ENCODE results near the gene TMED4. TPM values are rescaled to one million over a fixed set of nuclear protein-coding genes. Genes with fewer than 3 reads are reported as not detected.
A peak's percentile ranks its signal among the peaks of the same experiment; 100 is the strongest.

The TMED4 gene
- total and polyA plus RNA-seq, 2 of the 13 experiments (the other 11 are each of a cell fraction or from before 2014, with no cell fraction given) = 81.4 to 109 TPM

DNA sequence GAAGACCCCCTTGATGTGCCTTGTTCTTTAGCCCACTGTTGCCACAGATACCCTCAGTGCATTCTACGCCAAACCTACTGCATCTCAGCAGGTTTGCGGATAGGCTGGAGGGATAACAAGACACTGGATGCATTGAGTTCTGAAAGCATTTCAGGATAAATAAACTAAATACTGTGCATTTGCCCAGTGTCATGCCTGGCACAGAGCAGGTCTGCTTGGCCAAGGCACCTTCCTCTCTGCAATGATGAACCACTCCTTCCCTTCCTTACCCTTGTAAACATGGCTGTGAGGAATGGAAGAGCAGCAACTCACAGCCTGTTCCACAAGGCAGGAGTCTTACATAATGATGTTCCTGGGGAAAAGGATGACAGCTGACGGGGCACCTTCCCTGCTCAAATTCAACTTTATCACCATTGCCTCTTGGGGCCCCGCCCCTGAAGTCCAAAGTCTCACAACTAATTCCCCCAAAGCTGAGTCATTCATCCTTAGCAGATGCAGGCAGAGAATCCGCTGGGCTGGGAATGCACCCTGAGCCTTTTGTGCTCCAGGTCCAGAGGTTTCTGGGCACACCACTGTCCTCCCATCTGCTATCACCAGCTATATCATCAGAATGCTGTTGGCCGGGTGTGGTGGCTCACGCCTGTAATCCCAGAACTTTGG lies 19.9 kb downstream of the TMED4 start (continued):
- TF ChIP-seq FOXA1 (IDR thresholded peaks at IDR 0.05) = no peak
- 0 out of 2 replicates have a peak, but pooled peaks have one; percentile 39 for TF ChIP-seq FOXA1 (CRISPR knock-in tag; IDR thresholded peaks at IDR 0.05)
- no peak for TF ChIP-seq HOXD1 (CRISPR knock-in tag; IDR thresholded peaks at IDR 0.05)
- no peak for TF ChIP-seq FIP1L1 (IDR thresholded peaks at IDR 0.05; ENCODE audit: borderline replicate concordance, insufficient read depth, low read depth, low read length)
- no peak for TF ChIP-seq ZKSCAN1 (IDR thresholded peaks at IDR 0.05; ENCODE audit: low read length)
- no peak for TF ChIP-seq AGO2 (optimal IDR thresholded peaks at IDR 0.05; ENCODE audit: low read depth, low read length)
- TF ChIP-seq ZNF589 (CRISPR knock-in tag; conservative IDR thresholded peaks at IDR 0.05) = no peak
- no peak for TF ChIP-seq KLF13 (CRISPR knock-in tag; IDR thresholded peaks at IDR 0.05)
- TF ChIP-seq, protein P1, sequence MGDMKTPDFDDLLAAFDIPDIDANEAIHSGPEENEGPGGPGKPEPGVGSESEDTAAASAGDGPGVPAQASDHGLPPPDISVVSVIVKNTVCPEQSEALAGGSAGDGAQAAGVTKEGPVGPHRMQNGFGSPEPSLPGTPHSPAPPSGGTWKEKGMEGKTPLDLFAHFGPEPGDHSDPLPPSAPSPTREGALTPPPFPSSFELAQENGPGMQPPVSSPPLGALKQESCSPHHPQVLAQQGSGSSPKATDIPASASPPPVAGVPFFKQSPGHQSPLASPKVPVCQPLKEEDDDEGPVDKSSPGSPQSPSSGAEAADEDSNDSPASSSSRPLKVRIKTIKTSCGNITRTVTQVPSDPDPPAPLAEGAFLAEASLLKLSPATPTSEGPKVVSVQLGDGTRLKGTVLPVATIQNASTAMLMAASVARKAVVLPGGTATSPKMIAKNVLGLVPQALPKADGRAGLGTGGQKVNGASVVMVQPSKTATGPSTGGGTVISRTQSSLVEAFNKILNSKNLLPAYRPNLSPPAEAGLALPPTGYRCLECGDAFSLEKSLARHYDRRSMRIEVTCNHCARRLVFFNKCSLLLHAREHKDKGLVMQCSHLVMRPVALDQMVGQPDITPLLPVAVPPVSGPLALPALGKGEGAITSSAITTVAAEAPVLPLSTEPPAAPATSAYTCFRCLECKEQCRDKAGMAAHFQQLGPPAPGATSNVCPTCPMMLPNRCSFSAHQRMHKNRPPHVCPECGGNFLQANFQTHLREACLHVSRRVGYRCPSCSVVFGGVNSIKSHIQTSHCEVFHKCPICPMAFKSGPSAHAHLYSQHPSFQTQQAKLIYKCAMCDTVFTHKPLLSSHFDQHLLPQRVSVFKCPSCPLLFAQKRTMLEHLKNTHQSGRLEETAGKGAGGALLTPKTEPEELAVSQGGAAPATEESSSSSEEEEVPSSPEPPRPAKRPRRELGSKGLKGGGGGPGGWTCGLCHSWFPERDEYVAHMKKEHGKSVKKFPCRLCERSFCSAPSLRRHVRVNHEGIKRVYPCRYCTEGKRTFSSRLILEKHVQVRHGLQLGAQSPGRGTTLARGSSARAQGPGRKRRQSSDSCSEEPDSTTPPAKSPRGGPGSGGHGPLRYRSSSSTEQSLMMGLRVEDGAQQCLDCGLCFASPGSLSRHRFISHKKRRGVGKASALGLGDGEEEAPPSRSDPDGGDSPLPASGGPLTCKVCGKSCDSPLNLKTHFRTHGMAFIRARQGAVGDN (CRISPR knock-in tag; IDR thresholded peaks at IDR 0.05) = peak; percentile 37
- no peak for TF ChIP-seq ZNF766 (CRISPR knock-in tag; IDR thresholded peaks at IDR 0.05; ENCODE audit: borderline replicate concordance)
- no peak for TF ChIP-seq ZNF768 (CRISPR knock-in tag; IDR thresholded peaks at IDR 0.05)
- TF ChIP-seq SNRNP70 (IDR thresholded peaks at IDR 0.05; ENCODE audit: low read depth, low read length) = no peak
- TF ChIP-seq, protein P2, sequence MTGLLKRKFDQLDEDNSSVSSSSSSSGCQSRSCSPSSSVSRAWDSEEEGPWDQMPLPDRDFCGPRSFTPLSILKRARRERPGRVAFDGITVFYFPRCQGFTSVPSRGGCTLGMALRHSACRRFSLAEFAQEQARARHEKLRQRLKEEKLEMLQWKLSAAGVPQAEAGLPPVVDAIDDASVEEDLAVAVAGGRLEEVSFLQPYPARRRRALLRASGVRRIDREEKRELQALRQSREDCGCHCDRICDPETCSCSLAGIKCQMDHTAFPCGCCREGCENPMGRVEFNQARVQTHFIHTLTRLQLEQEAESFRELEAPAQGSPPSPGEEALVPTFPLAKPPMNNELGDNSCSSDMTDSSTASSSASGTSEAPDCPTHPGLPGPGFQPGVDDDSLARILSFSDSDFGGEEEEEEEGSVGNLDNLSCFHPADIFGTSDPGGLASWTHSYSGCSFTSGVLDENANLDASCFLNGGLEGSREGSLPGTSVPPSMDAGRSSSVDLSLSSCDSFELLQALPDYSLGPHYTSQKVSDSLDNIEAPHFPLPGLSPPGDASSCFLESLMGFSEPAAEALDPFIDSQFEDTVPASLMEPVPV (CRISPR knock-in tag; IDR thresholded peaks at IDR 0.05) = 0 out of 2 replicates have a peak, but pooled peaks have one; percentile 28
- TF ChIP-seq, protein P3, sequence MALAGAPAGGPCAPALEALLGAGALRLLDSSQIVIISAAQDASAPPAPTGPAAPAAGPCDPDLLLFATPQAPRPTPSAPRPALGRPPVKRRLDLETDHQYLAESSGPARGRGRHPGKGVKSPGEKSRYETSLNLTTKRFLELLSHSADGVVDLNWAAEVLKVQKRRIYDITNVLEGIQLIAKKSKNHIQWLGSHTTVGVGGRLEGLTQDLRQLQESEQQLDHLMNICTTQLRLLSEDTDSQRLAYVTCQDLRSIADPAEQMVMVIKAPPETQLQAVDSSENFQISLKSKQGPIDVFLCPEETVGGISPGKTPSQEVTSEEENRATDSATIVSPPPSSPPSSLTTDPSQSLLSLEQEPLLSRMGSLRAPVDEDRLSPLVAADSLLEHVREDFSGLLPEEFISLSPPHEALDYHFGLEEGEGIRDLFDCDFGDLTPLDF (CRISPR knock-in tag; IDR thresholded peaks at IDR 0.05) = no peak
- TF ChIP-seq, protein P4, sequence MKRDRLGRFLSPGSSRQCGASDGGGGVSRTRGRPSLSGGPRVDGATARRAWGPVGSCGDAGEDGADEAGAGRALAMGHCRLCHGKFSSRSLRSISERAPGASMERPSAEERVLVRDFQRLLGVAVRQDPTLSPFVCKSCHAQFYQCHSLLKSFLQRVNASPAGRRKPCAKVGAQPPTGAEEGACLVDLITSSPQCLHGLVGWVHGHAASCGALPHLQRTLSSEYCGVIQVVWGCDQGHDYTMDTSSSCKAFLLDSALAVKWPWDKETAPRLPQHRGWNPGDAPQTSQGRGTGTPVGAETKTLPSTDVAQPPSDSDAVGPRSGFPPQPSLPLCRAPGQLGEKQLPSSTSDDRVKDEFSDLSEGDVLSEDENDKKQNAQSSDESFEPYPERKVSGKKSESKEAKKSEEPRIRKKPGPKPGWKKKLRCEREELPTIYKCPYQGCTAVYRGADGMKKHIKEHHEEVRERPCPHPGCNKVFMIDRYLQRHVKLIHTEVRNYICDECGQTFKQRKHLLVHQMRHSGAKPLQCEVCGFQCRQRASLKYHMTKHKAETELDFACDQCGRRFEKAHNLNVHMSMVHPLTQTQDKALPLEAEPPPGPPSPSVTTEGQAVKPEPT (CRISPR knock-in tag; IDR thresholded peaks at IDR 0.05; ENCODE audit: low read depth) = no peak
- TF ChIP-seq, protein P5, sequence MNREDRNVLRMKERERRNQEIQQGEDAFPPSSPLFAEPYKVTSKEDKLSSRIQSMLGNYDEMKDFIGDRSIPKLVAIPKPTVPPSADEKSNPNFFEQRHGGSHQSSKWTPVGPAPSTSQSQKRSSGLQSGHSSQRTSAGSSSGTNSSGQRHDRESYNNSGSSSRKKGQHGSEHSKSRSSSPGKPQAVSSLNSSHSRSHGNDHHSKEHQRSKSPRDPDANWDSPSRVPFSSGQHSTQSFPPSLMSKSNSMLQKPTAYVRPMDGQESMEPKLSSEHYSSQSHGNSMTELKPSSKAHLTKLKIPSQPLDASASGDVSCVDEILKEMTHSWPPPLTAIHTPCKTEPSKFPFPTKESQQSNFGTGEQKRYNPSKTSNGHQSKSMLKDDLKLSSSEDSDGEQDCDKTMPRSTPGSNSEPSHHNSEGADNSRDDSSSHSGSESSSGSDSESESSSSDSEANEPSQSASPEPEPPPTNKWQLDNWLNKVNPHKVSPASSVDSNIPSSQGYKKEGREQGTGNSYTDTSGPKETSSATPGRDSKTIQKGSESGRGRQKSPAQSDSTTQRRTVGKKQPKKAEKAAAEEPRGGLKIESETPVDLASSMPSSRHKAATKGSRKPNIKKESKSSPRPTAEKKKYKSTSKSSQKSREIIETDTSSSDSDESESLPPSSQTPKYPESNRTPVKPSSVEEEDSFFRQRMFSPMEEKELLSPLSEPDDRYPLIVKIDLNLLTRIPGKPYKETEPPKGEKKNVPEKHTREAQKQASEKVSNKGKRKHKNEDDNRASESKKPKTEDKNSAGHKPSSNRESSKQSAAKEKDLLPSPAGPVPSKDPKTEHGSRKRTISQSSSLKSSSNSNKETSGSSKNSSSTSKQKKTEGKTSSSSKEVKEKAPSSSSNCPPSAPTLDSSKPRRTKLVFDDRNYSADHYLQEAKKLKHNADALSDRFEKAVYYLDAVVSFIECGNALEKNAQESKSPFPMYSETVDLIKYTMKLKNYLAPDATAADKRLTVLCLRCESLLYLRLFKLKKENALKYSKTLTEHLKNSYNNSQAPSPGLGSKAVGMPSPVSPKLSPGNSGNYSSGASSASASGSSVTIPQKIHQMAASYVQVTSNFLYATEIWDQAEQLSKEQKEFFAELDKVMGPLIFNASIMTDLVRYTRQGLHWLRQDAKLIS (CRISPR knock-in tag; IDR thresholded peaks at IDR 0.05) = no peak
- no peak for TF ChIP-seq ZNF260 (CRISPR knock-in tag; IDR thresholded peaks at IDR 0.05; ENCODE audit: borderline replicate concordance, low read depth)
